SH-SY5Y (cell line): ENCODE measurements around the gene GNAL.

Experiments
- GATA2 ChIP-seq: IDR thresholded peaks from 2 replicates; pipeline ENCODE4 v1.6.1; 2011; ENCODE audit warnings: mild to moderate bottlenecking, low read depth, low read length
- GATA3 ChIP-seq: IDR thresholded peaks from 2 replicates; pipeline ENCODE4 v1.6.1; 2011; ENCODE audit warnings: low read depth, mild to moderate bottlenecking, low read length, moderate library complexity

DNA sequence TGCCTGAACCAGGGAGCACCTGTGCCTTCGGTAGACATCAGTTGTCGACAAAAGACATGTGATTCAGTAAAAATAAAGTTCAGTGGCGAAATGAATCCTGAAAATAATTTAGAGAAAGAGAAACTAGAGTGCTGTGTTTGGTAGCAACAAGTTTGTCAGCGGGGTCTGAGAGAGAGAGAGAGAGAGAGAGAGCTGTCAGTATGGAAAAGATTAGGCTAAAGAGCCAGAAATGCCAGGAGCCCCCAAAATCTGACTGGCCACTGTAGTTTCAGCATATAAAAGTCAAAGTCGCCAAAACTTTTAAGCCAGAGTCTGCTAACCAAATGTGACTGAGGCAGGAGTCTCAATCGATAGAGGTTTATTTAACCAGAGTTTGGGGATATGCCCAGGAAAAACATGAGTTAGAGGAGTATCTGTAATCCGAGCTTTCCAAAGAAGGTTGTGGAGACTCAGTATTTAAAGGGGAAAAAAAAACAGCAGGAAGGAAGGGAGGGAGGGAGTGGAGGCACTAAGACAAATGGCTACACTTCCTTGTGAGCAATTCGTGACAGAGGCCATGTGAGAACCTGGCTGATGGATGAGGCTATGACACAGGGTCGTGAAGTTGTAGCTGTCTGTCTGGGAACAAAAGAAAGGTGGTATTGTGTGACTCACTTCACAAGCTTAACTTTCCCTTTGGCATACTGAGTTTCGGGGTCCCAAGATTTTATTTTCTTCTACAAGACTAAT is 20.5 kb upstream of the GNAL start:
- TF ChIP-seq GATA2 = no peak
- no peak for TF ChIP-seq GATA3
